ENCODE results near the gene ZFP36L2. TPM values are rescaled to one million over a fixed set of nuclear protein-coding genes. Genes with fewer than 3 reads are reported as not detected.
A peak's percentile ranks its signal among the peaks of the same experiment; 100 is the strongest.

Gene ZFP36L2
- total and polyA plus RNA-seq, 9 of the 15 experiments (the other 6 are each of a cell fraction or from before 2014, with no cell fraction given): 4.1 to 60.6 (median 20.3) TPM

- Histone ChIP-seq H3K79me2 (ENCODE audit: control insufficient read depth, insufficient read depth, low read length) (peaks cover 72% of the 10 kb centered on the region), H3K27ac (ENCODE audit: extremely low read depth, low read depth, low read length) (peak overlapping the region; percentile 86), H3K9me3 (replicated peaks; ENCODE audit: control insufficient read depth, insufficient read depth, low read depth, low read length) (no peaks in the 10 kb centered on the region), H3K27me3 (ENCODE audit: control insufficient read depth in 2 of 2, insufficient read depth in 2 of 2, low read length in 2 of 2) (no peaks in the 10 kb centered on the region), H3K9me1 (ENCODE audit: control insufficient read depth, insufficient read depth, low read length) (no peaks in the 10 kb centered on the region), H2AFZ (ENCODE audit: low read depth, low read length) (no peak overlapping the region), H3K36me3 (ENCODE audit: control insufficient read depth, insufficient read depth, low read length) (peaks cover 29% of the 10 kb centered on the region), H4K20me1 (replicated peaks; ENCODE audit: control insufficient read depth, insufficient read depth, low read length) (no peaks in the 10 kb centered on the region; the same call in 1 of the 2 replicates), H3K9ac (ENCODE audit: insufficient read depth in 1 of 2, low read depth in 2 of 2, low read length in 2 of 2) (peak overlapping the region; percentile 88 to 92), H3K4me3 (peak overlapping the region; percentile 62), H3K4me1 (replicated peaks in 1 of 2; ENCODE audit: control insufficient read depth in 2 of 2, insufficient read depth in 2 of 2, low read length in 2 of 2) (peaks cover 19 to 64% of the 10 kb centered on the region in 2 experiments; a peak in 4 of 5 replicates), H3K4me2 (ENCODE audit: insufficient read depth, low read length) (peak overlapping the region; percentile 90)
- in situ Hi-C loops (cut with MboI) (loop anchor here (10.0 kb wide), 1 partner anchor 46 kb away; no protein-coding TSS in a partner anchor), intact Hi-C loops (cut with micrococcal nuclease) (loop anchor here (2.0 kb wide), 1 partner anchor 42 kb away; no protein-coding TSS in a partner anchor)
- CTCF ChIA-PET (ENCODE audit: low intra/inter-chr PET ratio): no interaction called here
- BruUV-seq (replicated peaks): no TSS peak
- POLR2A ChIA-PET: interaction anchor here (0.6 to 1.8 kb wide), 25 partner anchors 9 to 387 kb away, joined by 3 to 8 read pairs (median 4); no protein-coding TSS in a partner anchor
- ATAC-seq: no peak
- FAIRE-seq: no peak
- WGBS (ENCODE audit: insufficient coverage, low coverage, missing lambda C conversion rate): 5% methylated on average over 16 of the region's 16 CpGs
- DNase-seq (ENCODE audit: extremely low read depth in 1 of 4, low spot score in 3 of 4): peak in 3 of 4 experiments; percentile 31 to 66 (median 49)
- TF ChIP-seq CEBPB (tag; IDR thresholded peaks at IDR 0.05) (peak; percentile 74), MED1 (CRISPR knock-in tag; IDR thresholded peaks at IDR 0.05; ENCODE audit: borderline replicate concordance) (0 out of 2 replicates have a peak, but pooled peaks have one; percentile 47), YY1 (IDR thresholded peaks at IDR 0.05; ENCODE audit: borderline replicate concordance in 1 of 3, control insufficient read depth in 1 of 3, extremely low read depth in 1 of 3, insufficient read depth in 3 of 3, insufficient read length in 1 of 3, insufficient replicate concordance in 2 of 3, low read depth in 1 of 3, low read length in 2 of 3) (peak in 1 of 3 experiments; percentile 11), AFF4 (CRISPR knock-in tag; IDR thresholded peaks at IDR 0.05) (0 out of 2 replicates have a peak, but pooled peaks have one; percentile 18), GMEB1 (CRISPR knock-in tag; IDR thresholded peaks at IDR 0.05) (no peak), DACH1 (IDR thresholded peaks at IDR 0.05; ENCODE audit: partially characterized antibody) (peak; percentile 71), MIER1 (IDR thresholded peaks at IDR 0.05; ENCODE audit: low read depth) (peak; percentile 87), ETV5 (CRISPR knock-in tag; IDR thresholded peaks at IDR 0.05; ENCODE audit: low read depth) (0 out of 2 replicates have a peak, but pooled peaks have one; percentile 34), RBM15 (IDR thresholded peaks at IDR 0.05; ENCODE audit: insufficient read depth, low read length) (no peak), POLR2B (IDR thresholded peaks at IDR 0.05; ENCODE audit: low read depth, partially characterized antibody) (peak; percentile 21), ESRRA (IDR thresholded peaks at IDR 0.05; ENCODE audit: borderline replicate concordance, low read depth) (no peak), HDGF (IDR thresholded peaks at IDR 0.05) (peak; percentile 24; the same call in 1 of the 2 replicates), MTA3 (IDR thresholded peaks at IDR 0.05; ENCODE audit: borderline replicate concordance) (0 out of 2 replicates have a peak, but pooled peaks have one; percentile 22), POLR2G (IDR thresholded peaks at IDR 0.05; ENCODE audit: low read depth, low read length) (peak; percentile 50), SNIP1 (IDR thresholded peaks at IDR 0.05; ENCODE audit: low read depth) (no peak), GABPA (tag; conservative IDR thresholded peaks at IDR 0.05; ENCODE audit: low read depth) (0 out of 2 replicates have a peak, but pooled peaks have one; percentile 5)
These were observed 5.2 kb downstream of the ZFP36L2 start for GRCh38 chr2:43221124-43221762.

Measured in K562 (cell line).